ENCODE measurements around the gene UBE2C. TPM values are rescaled to one million over a fixed set of nuclear protein-coding genes. Genes with fewer than 3 reads are reported as not detected.
A peak's percentile ranks its signal among the peaks of the same experiment; 100 is the strongest.

Gene UBE2C
- total RNA-seq, 1 donor from 2014 or later, result 7.6 TPM

DNA sequence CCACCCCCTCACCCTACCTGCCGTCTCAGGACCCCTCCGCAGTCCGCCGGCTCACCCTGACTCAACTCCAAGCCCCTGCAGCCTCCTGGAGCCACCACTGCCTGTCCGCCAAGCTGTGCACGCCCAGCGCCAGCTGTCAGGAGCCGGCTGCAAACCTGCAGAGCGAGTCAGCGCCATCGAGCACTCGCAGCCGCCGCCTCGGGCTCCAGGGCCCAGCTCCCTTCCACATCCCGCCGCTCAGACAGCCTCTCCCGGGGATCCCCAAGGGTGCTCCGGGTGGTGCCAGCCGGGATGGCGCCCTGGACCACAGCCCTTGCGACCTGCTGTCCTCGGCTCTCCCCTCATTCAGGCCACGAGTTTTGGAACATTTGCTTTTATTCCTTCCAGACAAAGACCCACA lies 10.4 kb downstream of the UBE2C start:
- Histone ChIP-seq H3K36me3 (no peaks in the 10 kb centered on the region), H3K9me3 (no peaks in the 10 kb centered on the region), H3K4me3 (peak overlapping the region; percentile 20 to 25), H3K27ac (peak overlapping the region; percentile 36), H3K27me3 (no peaks in the 10 kb centered on the region), H3K4me1 (peaks cover 40% of the 10 kb centered on the region)
- no peak for DNase-seq (ENCODE audit: extremely low spot score in 2 of 2)
- TF ChIP-seq POLR2A (IDR thresholded peaks at IDR 0.05) (no peak), POLR2AphosphoS5 (IDR thresholded peaks at IDR 0.05; ENCODE audit: insufficient read depth in 1 of 2, low read depth in 1 of 2) (no peak)
- intact Hi-C loops (cut with DNase I), result no loop called here

DNA sequence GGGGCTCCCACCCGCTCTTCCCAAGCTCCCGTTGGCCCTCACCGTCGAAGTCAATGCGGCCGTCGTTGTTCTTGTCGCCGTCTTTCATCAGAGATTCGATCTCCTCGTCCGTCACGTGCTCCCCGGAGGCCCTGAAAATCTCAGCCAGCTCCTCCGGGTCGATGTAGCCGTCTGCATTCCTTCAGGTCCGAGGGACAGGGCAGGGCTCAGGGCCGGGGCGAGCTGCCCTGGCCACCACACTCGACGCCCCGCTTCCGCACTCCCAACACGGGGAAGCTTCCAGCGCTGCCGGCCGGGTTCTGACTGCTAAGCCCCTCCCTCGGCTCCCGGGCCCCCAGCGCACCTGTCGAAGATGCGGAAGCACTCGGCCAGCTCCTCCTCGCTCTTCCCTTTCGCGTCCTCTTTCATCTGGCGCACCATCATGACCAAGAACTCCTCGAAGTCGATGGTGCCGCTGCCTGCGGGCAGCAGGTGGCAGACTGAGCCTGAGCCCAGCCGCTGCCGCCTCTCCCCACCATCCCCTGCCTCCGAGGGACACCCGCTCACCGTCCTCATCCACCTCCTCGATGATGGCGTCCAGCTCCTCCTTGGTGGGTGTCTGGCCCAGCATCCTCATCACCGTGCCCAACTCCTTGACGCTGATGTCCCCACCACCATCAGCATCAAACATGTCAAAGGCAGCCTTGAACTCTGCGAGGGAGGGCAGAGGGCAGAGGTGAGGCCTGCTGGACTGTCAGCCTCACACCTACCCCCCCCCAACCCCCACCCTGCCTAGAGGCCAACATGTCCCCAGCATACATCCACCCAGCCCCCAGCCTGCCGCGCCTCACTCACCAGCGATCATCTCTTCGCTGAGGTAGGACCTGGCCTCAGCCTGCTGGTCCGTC lies 11.7 kb downstream of the UBE2C start:
- TF ChIP-seq POLR2A (IDR thresholded peaks at IDR 0.05) (no peak), CTCF (IDR thresholded peaks at IDR 0.05) (peak in 1 of 3 experiments; percentile 5)
- peak overlapping the region; percentile 10 to 26 for H3K4me3 ChIP-seq
- H3K4me1 ChIP-seq, result peaks cover 47% of the 10 kb centered on the region
- H3K9me3 ChIP-seq, result no peaks in the 10 kb centered on the region
- peak overlapping the region; percentile 54 for H3K27ac ChIP-seq
- H3K27me3 ChIP-seq, result no peaks in the 10 kb centered on the region
- intact Hi-C loops (cut with DNase I), result no loop called here
- H3K36me3 ChIP-seq, result no peaks in the 10 kb centered on the region
- no peak for DNase-seq (ENCODE audit: extremely low spot score in 2 of 2)

GRCh38 chr20:45826381-45827019 lies 14.1 kb downstream of the UBE2C start:
- no peaks in the 10 kb centered on the region for H3K36me3 ChIP-seq
- no peak overlapping the region for H3K4me3 ChIP-seq
- H3K27ac ChIP-seq, result peak overlapping the region; percentile 91
- peaks cover 47% of the 10 kb centered on the region for H3K4me1 ChIP-seq
- no peaks in the 10 kb centered on the region for H3K9me3 ChIP-seq
- no peak for TF ChIP-seq CTCF (IDR thresholded peaks at IDR 0.05)
- no peak for TF ChIP-seq POLR2A (IDR thresholded peaks at IDR 0.05)
- DNase-seq (ENCODE audit: extremely low spot score in 2 of 2), result no peak
- H3K27me3 ChIP-seq, result no peaks in the 10 kb centered on the region
- intact Hi-C loops (cut with DNase I), result no loop called here

DNA sequence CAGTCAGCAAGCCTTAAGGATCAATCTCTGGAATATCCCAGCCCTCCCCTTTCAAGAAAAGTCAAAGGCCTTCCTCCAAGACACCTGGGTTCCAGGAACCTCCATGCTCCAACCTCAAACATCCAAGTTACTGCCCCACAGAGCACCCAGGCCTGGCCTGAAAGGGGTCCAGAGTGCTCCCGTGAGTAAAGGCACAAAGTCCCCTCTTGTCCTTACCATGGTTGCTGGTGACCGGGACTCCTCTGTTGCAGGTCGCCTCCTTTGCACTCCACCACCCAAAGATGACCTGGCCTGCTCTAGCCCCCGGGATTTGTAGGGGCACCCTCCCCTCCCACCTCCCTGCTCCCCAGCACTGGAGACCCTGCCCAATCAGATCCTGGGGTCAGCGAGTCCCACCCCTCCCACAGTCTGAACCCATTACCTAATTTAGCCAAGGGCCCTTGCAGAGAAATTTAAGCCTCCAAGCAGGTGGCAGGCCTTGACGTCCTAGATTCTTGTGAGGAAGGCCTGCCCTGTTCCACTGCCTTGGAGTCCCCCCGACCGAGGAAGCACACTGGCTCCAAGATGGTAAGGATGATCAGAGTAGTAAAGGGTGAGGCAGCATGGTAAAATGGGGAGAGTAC lies 14.7 kb downstream of the UBE2C start, which contains the start of gene TNNC2:
Gene TNNC2 (minus strand): TSS at position 283 of the 623 bp plus-strand sequence. CDS start 64 bp downstream, at position 219.
- intact Hi-C loops (cut with DNase I), result no loop called here
- H3K36me3 ChIP-seq, result no peaks in the 10 kb centered on the region
- peak within 1 kb of the TSS; percentile 91 for H3K27ac ChIP-seq
- H3K4me1 ChIP-seq, result peaks cover 51% of the 10 kb centered on the region
- H3K27me3 ChIP-seq, result no peaks in the 10 kb centered on the region
- TF ChIP-seq POLR2AphosphoS5 (IDR thresholded peaks at IDR 0.05; ENCODE audit: insufficient read depth in 1 of 2, low read depth in 1 of 2) (no peak), POLR2A (IDR thresholded peaks at IDR 0.05) (no peak), CTCF (IDR thresholded peaks at IDR 0.05) (no peak)
- DNase-seq (ENCODE audit: extremely low spot score in 2 of 2), result no peak
- H3K9me3 ChIP-seq, result no peaks in the 10 kb centered on the region
- H3K4me3 ChIP-seq, result no peak within 1 kb of the TSS

- no peak for DNase-seq (ENCODE audit: extremely low spot score in 2 of 2)
- intact Hi-C loops (cut with DNase I), result no loop called here
- no peaks in the 10 kb centered on the region for H3K9me3 ChIP-seq
- TF ChIP-seq POLR2A (IDR thresholded peaks at IDR 0.05) (no peak), CTCF (IDR thresholded peaks at IDR 0.05) (no peak), POLR2AphosphoS5 (IDR thresholded peaks at IDR 0.05; ENCODE audit: insufficient read depth in 1 of 2, low read depth in 1 of 2) (no peak)
- H3K4me3 ChIP-seq, result no peak overlapping the region
- H3K4me1 ChIP-seq, result peaks cover 52% of the 10 kb centered on the region
- H3K36me3 ChIP-seq, result no peaks in the 10 kb centered on the region
- peak overlapping the region; percentile 91 for H3K27ac ChIP-seq
- no peaks in the 10 kb centered on the region for H3K27me3 ChIP-seq
These were observed 15.3 kb downstream of the UBE2C start for GRCh38 chr20:45827712-45828111.

Data from vagina (tissue), 2 donors.